Measurements from ENCODE around the gene DNAJC21. TPM values are rescaled to one million over a fixed set of nuclear protein-coding genes. Genes with fewer than 3 reads are reported as not detected.

DNAJC21 gene
- total RNA-seq, 1 experiment from 2014 or later, result 56.8 TPM

DNA sequence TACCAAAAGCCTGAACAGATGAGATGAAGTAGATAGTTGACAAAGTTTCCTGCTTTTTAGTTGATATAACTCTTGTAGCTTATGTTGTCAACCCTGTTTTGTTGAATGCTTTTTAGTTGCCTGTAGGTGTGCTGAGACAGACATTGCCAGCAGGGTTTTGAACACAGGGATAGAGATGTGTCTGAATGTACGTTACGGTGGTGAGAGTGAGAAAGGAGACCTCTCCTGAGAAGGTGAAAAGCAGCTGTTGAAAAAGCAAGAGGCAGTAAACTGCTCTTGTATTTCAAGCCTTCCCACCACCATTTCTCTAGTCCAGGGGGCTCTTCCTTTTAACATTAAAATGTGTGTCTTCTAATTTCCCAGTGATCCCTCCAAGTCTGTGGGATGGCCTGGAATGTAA lies 14.7 kb downstream of the DNAJC21 start:
- Mint-ChIP-seq H3K4me3 (ENCODE audit: low read depth, unreplicated experiment) (no peak overlapping the region), H3K27me3 (ENCODE audit: unreplicated experiment) (no peaks in the 10 kb centered on the region), H3K9me3 (ENCODE audit: low read depth, unreplicated experiment) (no peaks in the 10 kb centered on the region), H3K4me1 (ENCODE audit: low read depth, unreplicated experiment) (no peaks in the 10 kb centered on the region), H3K36me3 (ENCODE audit: insufficient read depth, unreplicated experiment) (peaks cover 23% of the 10 kb centered on the region), H3K27ac (ENCODE audit: unreplicated experiment) (no peak overlapping the region)
- CTCF ChIA-PET, result no interaction called here
- intact Hi-C loops (cut with micrococcal nuclease; ENCODE audit: unreplicated experiment), result no loop called here
- no TSS peak for BruUV-seq (replicated peaks)
- DNase-seq, result no peak
- TF ChIP-seq, protein P1, sequence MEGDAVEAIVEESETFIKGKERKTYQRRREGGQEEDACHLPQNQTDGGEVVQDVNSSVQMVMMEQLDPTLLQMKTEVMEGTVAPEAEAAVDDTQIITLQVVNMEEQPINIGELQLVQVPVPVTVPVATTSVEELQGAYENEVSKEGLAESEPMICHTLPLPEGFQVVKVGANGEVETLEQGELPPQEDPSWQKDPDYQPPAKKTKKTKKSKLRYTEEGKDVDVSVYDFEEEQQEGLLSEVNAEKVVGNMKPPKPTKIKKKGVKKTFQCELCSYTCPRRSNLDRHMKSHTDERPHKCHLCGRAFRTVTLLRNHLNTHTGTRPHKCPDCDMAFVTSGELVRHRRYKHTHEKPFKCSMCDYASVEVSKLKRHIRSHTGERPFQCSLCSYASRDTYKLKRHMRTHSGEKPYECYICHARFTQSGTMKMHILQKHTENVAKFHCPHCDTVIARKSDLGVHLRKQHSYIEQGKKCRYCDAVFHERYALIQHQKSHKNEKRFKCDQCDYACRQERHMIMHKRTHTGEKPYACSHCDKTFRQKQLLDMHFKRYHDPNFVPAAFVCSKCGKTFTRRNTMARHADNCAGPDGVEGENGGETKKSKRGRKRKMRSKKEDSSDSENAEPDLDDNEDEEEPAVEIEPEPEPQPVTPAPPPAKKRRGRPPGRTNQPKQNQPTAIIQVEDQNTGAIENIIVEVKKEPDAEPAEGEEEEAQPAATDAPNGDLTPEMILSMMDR (IDR thresholded peaks at IDR 0.05; ENCODE audit: unreplicated experiment), result no peak

DNA sequence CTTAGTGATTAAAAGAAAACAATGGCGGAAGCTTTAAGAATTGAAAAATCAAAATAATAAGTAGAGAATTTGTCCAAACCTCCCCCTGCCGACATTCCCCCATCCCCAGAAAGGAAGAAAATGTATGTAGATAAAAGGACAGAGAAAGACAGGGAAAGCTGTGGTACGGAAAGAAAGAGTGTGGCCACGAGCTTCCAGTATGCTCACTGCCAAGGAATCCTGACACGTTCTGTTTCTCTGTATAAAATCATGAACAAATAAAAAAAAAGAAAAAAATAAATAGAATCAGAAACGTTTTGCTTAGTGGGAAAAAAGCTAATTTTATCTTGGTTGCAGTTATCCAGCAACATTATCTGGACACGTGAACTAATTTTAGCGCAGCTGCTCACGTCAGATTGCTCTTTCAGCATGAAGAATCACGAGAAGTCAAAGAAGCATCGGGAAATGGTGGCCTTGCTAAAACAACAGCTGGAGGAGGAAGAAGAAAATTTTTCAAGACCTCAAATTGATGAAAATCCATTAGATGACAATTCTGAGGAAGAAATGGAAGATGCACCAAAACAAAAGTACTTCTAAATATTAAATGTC lies 15.2 kb downstream of the DNAJC21 start:
- no peak overlapping the region for H3K4me3 Mint-ChIP-seq (ENCODE audit: low read depth, unreplicated experiment)
- BruUV-seq (replicated peaks), result no TSS peak
- CTCF ChIA-PET, result no interaction called here
- DNase-seq, result no peak
- intact Hi-C loops (cut with micrococcal nuclease; ENCODE audit: unreplicated experiment), result no loop called here
- TF ChIP-seq, protein P1 (IDR thresholded peaks at IDR 0.05; ENCODE audit: unreplicated experiment), result no peak
- no peaks in the 10 kb centered on the region for H3K9me3 Mint-ChIP-seq (ENCODE audit: low read depth, unreplicated experiment)
- no peaks in the 10 kb centered on the region for H3K4me1 Mint-ChIP-seq (ENCODE audit: low read depth, unreplicated experiment)
- H3K27ac Mint-ChIP-seq (ENCODE audit: unreplicated experiment), result no peak overlapping the region
- H3K36me3 Mint-ChIP-seq (ENCODE audit: insufficient read depth, unreplicated experiment), result peaks cover 24% of the 10 kb centered on the region
- H3K27me3 Mint-ChIP-seq (ENCODE audit: unreplicated experiment), result no peaks in the 10 kb centered on the region

DNA sequence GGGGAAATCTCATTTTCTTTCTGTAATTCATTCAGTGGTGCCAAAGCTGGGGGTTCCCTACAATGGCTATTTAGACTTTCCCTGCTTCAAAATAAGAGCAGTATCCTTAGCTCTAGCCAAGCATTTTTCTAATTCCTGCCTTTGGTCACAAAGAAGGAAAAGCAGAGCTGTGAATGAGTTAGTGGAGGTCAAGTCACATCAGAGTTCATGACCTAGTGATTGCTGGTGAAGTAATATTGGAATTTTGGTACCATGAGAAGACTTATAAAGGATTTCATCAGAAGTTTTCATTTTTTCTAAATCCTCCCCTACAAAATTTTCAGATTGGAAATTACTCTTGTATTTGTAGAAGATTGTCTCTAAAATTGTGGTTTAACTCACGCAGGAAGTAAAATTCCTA lies 28.0 kb downstream of the DNAJC21 start:
- CTCF ChIA-PET, result interaction anchor here (1.1 to 2.9 kb wide), 2 partner anchors 28 to 46 kb away, joined by 4 to 20 read pairs; partner anchors contain the start of gene DNAJC21
- TF ChIP-seq, protein P1 (IDR thresholded peaks at IDR 0.05; ENCODE audit: unreplicated experiment), result no peak
- Mint-ChIP-seq H3K27ac (ENCODE audit: unreplicated experiment) (no peak overlapping the region), H3K9me3 (ENCODE audit: low read depth, unreplicated experiment) (no peaks in the 10 kb centered on the region), H3K4me1 (ENCODE audit: low read depth, unreplicated experiment) (no peaks in the 10 kb centered on the region), H3K4me3 (ENCODE audit: low read depth, unreplicated experiment) (no peak overlapping the region), H3K36me3 (ENCODE audit: insufficient read depth, unreplicated experiment) (peaks cover 16% of the 10 kb centered on the region), H3K27me3 (ENCODE audit: unreplicated experiment) (no peaks in the 10 kb centered on the region)
- DNase-seq, result no peak
- intact Hi-C loops (cut with micrococcal nuclease; ENCODE audit: unreplicated experiment), result loop anchor here (10.0 kb wide), 1 partner anchor 247 kb away; no protein-coding TSS in a partner anchor
- no TSS peak for BruUV-seq (replicated peaks)

DNA sequence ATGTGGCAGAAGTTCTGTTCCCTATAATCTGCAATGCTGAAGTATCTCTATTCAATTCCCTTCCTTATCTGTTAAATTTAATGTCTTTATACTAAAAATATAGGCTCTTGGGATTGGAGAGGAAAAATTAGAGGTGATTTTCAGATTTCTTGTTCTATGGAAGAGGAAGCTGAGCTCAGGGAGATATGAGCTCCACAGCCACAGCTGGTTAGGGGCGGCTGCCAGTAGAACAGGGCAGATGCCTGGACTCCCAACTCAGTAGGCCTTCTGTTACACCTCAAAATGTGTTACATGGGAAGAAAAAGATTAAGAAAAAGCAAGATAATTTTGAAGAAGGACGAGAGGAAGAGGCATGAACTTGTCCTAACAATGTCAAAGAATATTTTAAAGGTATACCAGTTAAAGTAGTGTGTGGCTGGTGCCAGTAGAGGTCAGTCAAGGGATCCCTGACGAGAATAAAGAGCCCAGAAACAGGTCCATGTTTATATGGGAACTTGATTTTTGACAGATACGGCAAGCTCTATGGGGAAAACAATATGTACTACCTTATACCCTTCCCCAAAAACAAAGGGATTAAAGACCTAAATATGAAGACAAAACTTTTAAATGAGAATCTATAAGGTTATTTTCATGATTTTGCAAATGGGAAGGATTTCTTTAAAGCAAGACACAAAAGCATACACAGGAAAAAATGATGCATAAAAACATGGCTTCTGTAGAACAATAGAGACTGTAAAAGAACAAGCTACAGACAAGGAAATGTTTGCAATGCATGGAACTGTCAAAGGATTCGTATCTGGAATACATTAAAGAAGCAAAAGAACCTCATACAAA lies 28.7 kb downstream of the DNAJC21 start:
- Mint-ChIP-seq H3K4me1 (ENCODE audit: low read depth, unreplicated experiment) (no peaks in the 10 kb centered on the region), H3K27ac (ENCODE audit: unreplicated experiment) (peak overlapping the region; percentile 18), H3K27me3 (ENCODE audit: unreplicated experiment) (no peaks in the 10 kb centered on the region), H3K36me3 (ENCODE audit: insufficient read depth, unreplicated experiment) (peaks cover 16% of the 10 kb centered on the region), H3K9me3 (ENCODE audit: low read depth, unreplicated experiment) (no peaks in the 10 kb centered on the region), H3K4me3 (ENCODE audit: low read depth, unreplicated experiment) (no peak overlapping the region)
- intact Hi-C loops (cut with micrococcal nuclease; ENCODE audit: unreplicated experiment), result loop anchor here (1.0 to 10.0 kb wide), 2 partner anchors 45 to 247 kb away; no protein-coding TSS in a partner anchor
- CTCF ChIA-PET, result interaction anchor here (1.1 to 2.9 kb wide), 2 partner anchors 29 to 45 kb away, joined by 4 to 20 read pairs; partner anchors contain the start of gene DNAJC21
- TF ChIP-seq, protein P1 (IDR thresholded peaks at IDR 0.05; ENCODE audit: unreplicated experiment), result no peak
- no TSS peak for BruUV-seq (replicated peaks)
- peak; percentile 24 for DNase-seq
